Measurements from ENCODE around the gene UBE2G1. TPM values are rescaled to one million over a fixed set of nuclear protein-coding genes. Genes with fewer than 3 reads are reported as not detected.

The UBE2G1 gene
- total and polyA plus RNA-seq, 9 of the 15 experiments (the other 6 are each of a cell fraction or from before 2014, with no cell fraction given), result 10.1 to 65.9 (median 29.7) TPM

- BruUV-seq (replicated peaks), result no TSS peak
- intact Hi-C loops (cut with micrococcal nuclease), result no loop called here
- POLR2A ChIA-PET, result no interaction called here
- no peak overlapping the region for H3K4me3 ChIP-seq
- in situ Hi-C loops (cut with MboI), result no loop called here
- FAIRE-seq (no peak), ATAC-seq (no peak), DNase-seq (ENCODE audit: extremely low read depth in 1 of 4, low spot score in 3 of 4) (no peak)
- H3K9ac ChIP-seq (ENCODE audit: insufficient read depth in 1 of 2, low read depth in 2 of 2, low read length in 2 of 2), result no peak overlapping the region
- no peaks in the 10 kb centered on the region for H3K27me3 ChIP-seq (ENCODE audit: control insufficient read depth in 2 of 2, insufficient read depth in 2 of 2, low read length in 2 of 2)
- no peak overlapping the region for H3K4me2 ChIP-seq (ENCODE audit: insufficient read depth, low read length)
- CTCF ChIA-PET (ENCODE audit: low intra/inter-chr PET ratio), result no interaction called here
- H3K36me3 ChIP-seq (ENCODE audit: control insufficient read depth, insufficient read depth, low read length), result no peaks in the 10 kb centered on the region
- H3K27ac ChIP-seq (ENCODE audit: extremely low read depth, low read depth, low read length), result no peak overlapping the region
- WGBS (ENCODE audit: insufficient coverage, low coverage, missing lambda C conversion rate), result 32% methylated on average over 6 of the region's 7 CpGs
- H4K20me1 ChIP-seq (replicated peaks; ENCODE audit: control insufficient read depth, insufficient read depth, low read length), result no peaks in the 10 kb centered on the region
- H3K9me3 ChIP-seq (replicated peaks; ENCODE audit: control insufficient read depth, insufficient read depth, low read depth, low read length), result no peaks in the 10 kb centered on the region
- H3K4me1 ChIP-seq (replicated peaks in 1 of 2; ENCODE audit: control insufficient read depth in 2 of 2, insufficient read depth in 2 of 2, low read length in 2 of 2), result peaks cover 0 to 3% of the 10 kb centered on the region in 2 experiments; a peak in 2 of 5 replicates
- H3K79me2 ChIP-seq (ENCODE audit: control insufficient read depth, insufficient read depth, low read length), result no peaks in the 10 kb centered on the region
- no peaks in the 10 kb centered on the region for H3K9me1 ChIP-seq (ENCODE audit: control insufficient read depth, insufficient read depth, low read length)
- H2AFZ ChIP-seq (ENCODE audit: low read depth, low read length), result no peak overlapping the region
- TF ChIP-seq LCOR (CRISPR knock-in tag; IDR thresholded peaks at IDR 0.05) (no peak), ZNF431 (CRISPR knock-in tag; IDR thresholded peaks at IDR 0.05) (no peak), TARDBP (IDR thresholded peaks at IDR 0.05) (no peak), ZNF140 (CRISPR knock-in tag; IDR thresholded peaks at IDR 0.05) (no peak), ZFP30 (CRISPR knock-in tag; IDR thresholded peaks at IDR 0.05; ENCODE audit: borderline replicate concordance) (no peak), REST (IDR thresholded peaks at IDR 0.05; ENCODE audit: borderline replicate concordance) (no peak), REST (CRISPR knock-in tag; IDR thresholded peaks at IDR 0.05; ENCODE audit: low read depth) (no peak), CHD4 (IDR thresholded peaks at IDR 0.05; ENCODE audit: insufficient read depth, insufficient replicate concordance, low read depth, low read length, poor library complexity, severe bottlenecking) (no peak), EP400 (IDR thresholded peaks at IDR 0.05) (no peak), ZNF354B (CRISPR knock-in tag; IDR thresholded peaks at IDR 0.05) (no peak), SRSF1 (IDR thresholded peaks at IDR 0.05; ENCODE audit: low read depth, low read length) (no peak), PHB2 (IDR thresholded peaks at IDR 0.05; ENCODE audit: low read depth) (no peak), ZSCAN29 (IDR thresholded peaks at IDR 0.05) (no peak), MITF (IDR thresholded peaks at IDR 0.05) (no peak), FOXJ3 (CRISPR knock-in tag; IDR thresholded peaks at IDR 0.05) (no peak), NR2C1 (IDR thresholded peaks at IDR 0.05) (no peak), NR2C1 (tag; IDR thresholded peaks at IDR 0.05) (no peak)
Observed at GRCh38 chr17:4407216-4407615, 40.7 kb upstream of the UBE2G1 start.

Data from K562 (cell line).